Stimulated activated CD4-positive, alpha-beta T cell treated with anti-CD3 and anti-CD28 coated beads, Interleukin-15, amount 100 ng/mL, for 1 hour (primary cell): Measurements from ENCODE around the gene KIDINS220.

Experiments used
- DNase-seq, 2 donors: peaks; one replicate each; pipeline ENCODE4 v3.0.0-alpha.2; 2020; ENCODE audit warnings: low read depth in 1 of 2, low spot score in 1 of 2

Gene KIDINS220

GRCh38 chr2:8699839-8700238, 137.6 kb downstream of the KIDINS220 start:
- DNase-seq: no peak

GRCh38 chr2:8697190-8697589, 140.2 kb downstream of the KIDINS220 start:
- DNase-seq: no peak

- DNase-seq: no peak
Observed at GRCh38 chr2:8694737-8695136, 142.7 kb downstream of the KIDINS220 start.

GRCh38 chr2:8693157-8693821, 144.1 kb downstream of the KIDINS220 start:
- DNase-seq: no peak

- DNase-seq: no peak
Observed at GRCh38 chr2:8692783-8693156, 144.6 kb downstream of the KIDINS220 start.

GRCh38 chr2:8691859-8692437, 145.5 kb downstream of the KIDINS220 start:
- no peak for DNase-seq

GRCh38 chr2:8685697-8686358, 151.6 kb downstream of the KIDINS220 start:
- DNase-seq: peak; percentile 68 to 78

- peak in 1 of 2 donors; percentile 46 for DNase-seq
Observed at GRCh38 chr2:8684878-8685696, 152.3 kb downstream of the KIDINS220 start.

GRCh38 chr2:8684540-8684877, 152.9 kb downstream of the KIDINS220 start:
- DNase-seq: no peak

- DNase-seq: no peak
Observed at GRCh38 chr2:8682719-8683667, 154.4 kb downstream of the KIDINS220 start.

- DNase-seq: peak; percentile 97 to 98
Observed at GRCh38 chr2:8681786-8682692, 155.4 kb downstream of the KIDINS220 start, which contains the start of gene ID2. TSS of gene ID2 (plus strand) at chr2:8682056. CDS start at chr2:8682166, 110 bp downstream.

- peak; percentile 20 to 75 for DNase-seq
Observed at GRCh38 chr2:8680822-8681760, 156.3 kb downstream of the KIDINS220 start.

GRCh38 chr2:8679827-8680731, 157.3 kb downstream of the KIDINS220 start:
- DNase-seq: no peak

- no peak for DNase-seq
Observed at GRCh38 chr2:8679567-8679826, 157.9 kb downstream of the KIDINS220 start.
